Adipose tissue (tissue), 3 donors: ENCODE measurements around the gene OTUD4. TPM values are rescaled to one million over a fixed set of nuclear protein-coding genes. Genes with fewer than 3 reads are reported as not detected.

Experiments
- H3K27ac ChIP-seq: one replicate; pipeline ENCODE4 v1.5.1; 2013; ENCODE audit warnings: low read depth, low read length
- WGBS, 3 donors: extraction: QIAGEN DNeasy Blood & Tissue Kit; methylation state at CpG; one replicate each; pipeline ENCODE4 v1.1.7; 2013; 5-methylcytosine and 5-hydroxymethylcytosine counted together
- polyA plus RNA-seq, 3 donors: library from polyadenylated mRNA; stranded (reverse); fragments of 200-250 nt; gene quantifications; one replicate each; pipeline ENCODE4 v1.2.3, GENCODE V29; 2013
- donor health status: healthy with polysubstance abuse.
- donor health status: Bipolar disorder and iron deficiency.
- donor health status: healthy.

The OTUD4 gene
- polyA plus RNA-seq, 3 donors, result 5.3 to 17.4 (median 5.8) TPM

DNA sequence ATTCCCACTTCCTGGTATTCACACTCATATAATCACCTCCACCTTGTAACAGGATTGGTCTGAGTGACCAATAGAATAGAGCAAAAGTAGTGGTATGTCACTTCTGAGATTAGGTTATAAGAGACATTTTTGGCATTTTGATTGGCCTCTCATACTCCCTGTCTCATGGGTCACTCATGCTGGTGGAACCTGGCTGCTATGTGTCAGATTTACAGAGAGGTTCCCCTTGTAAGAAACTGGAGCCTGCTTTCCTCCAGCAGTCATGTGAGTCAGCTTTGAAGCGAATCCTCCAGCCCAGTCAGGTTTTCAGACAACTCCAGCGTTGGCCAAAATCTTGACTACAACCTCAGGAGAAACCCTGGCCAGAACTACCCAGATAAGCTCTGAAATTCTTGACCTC lies 2.6 kb upstream of the OTUD4 start:
- H3K27ac ChIP-seq, result no peak overlapping the region
- WGBS, 3 donors, result 56 to 86% (median 79%) methylated on average over 2 of the region's 2 CpGs

DNA sequence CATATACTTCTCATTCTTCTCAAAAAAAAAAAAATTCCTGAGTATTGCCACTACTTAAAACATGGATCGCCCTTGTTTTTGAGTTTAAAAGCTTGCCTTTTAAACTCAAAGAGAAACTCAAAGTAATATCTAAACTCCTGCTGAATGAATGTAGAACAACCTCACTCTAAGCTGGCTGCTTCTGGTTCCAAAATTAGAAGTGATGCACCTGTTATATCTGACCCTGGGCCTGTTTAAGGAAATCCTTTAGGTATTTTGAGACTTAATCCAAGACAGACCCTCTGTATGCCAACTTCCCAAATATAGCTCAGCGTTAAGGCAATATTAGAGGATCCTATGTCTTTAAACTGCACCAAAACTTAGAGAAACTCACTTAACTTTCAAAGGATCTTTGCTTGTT lies 1.8 kb upstream of the OTUD4 start:
- WGBS, 3 donors, result 84 to 93% (median 88%) methylated on average over 2 of the region's 2 CpGs
- H3K27ac ChIP-seq, result no peak overlapping the region

GRCh38 chr4:145181091-145181501 lies 707 bp upstream of the OTUD4 start:
- no peak overlapping the region for H3K27ac ChIP-seq
- WGBS, 3 donors, result 6 to 9% (median 9%) methylated on average over 7 of the region's 7 CpGs

- H3K27ac ChIP-seq, result peak overlapping the region; percentile 66
- 0 to 1% (median 0%) methylated on average over 34 to 57 of the region's 57 CpGs for WGBS, 3 donors
Measured at GRCh38 chr4:145179861-145180297, 510 bp downstream of the OTUD4 start.

DNA sequence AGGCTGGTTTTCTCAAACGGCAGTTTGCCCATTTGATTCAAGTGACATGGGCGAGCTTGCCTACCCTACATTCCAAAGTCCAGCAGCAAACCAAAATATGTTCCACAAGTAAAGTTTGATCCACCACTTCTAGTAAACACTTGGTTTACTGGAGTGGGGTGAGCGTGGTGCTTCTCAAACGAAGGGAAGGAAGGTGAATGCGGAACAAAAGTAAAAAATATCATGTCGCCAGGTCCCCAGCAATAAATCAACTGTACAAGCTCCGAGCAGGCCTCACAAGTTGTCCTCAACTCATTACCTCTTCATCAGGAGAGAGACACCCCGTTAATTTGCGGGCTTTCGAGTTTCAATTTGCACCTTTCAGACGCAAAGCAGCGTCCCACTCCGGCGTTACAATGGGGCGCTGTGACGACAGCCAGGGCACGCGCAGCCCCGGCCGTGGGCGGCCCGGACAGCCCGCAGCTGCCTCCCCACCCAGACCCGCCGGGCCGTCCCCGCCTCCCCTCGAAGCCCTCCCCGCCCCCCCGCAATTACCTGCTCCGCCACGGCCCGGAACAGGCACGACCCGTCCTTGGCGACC lies 1.0 kb downstream of the OTUD4 start:
- 0 to 1% (median 0%) methylated on average over 28 to 36 of the region's 36 CpGs for WGBS, 3 donors
- peak overlapping the region; percentile 66 for H3K27ac ChIP-seq

DNA sequence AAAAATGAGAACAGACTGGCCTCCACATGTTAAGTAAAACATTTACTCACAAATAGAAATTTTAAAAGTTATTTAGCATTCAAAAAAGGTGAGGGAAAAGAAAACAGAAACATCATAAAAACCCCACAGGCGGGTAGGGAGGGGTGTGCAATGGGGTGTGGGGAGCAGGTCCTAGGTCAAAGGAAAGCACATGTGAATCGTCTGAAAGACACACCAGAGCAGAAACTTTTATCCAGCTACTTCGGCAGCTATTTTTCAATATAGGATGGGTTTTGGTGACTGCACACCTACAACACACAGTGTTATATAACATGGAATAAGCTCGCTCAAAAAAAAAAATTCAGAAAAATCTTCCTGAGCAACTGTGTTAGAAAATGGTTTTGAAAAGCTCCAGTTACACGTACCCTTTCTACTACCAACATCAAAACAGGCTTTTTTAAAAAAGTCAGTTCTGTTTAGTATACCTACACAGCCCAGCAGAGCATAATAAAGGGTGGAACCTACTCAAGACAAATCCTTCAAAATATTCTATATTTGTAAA lies 1.6 kb downstream of the OTUD4 start:
- no peak overlapping the region for H3K27ac ChIP-seq
- 2 to 5% (median 4%) methylated on average over 5 of the region's 5 CpGs for WGBS, 3 donors

DNA sequence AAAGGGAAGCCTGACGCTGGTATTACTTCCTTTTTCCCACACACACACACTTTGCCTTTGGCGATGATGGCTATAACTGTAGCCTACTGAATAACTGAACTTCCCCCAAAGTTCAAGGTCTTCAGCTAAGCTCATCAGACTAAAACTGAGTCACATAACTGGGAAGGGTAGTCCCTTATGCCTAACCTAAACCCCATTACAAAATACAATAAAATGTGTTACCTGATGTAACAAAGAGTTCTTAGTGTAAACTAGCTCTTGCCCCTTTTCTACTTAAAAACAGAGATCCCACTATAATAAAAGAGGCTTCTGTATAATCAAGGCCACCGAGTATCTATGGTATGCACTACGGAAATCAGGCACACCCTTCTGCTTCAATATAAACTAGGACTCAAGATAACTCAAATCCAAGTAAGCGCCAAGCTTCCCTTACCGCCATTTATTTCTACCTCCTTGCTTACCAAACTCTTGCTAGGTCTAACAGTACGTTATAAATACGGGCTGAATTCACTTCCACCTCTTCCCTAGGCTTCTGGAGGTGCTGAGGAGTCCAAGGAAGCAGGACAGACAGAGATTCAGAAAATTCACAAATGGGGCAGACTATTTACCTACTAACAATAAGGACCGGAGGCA lies 2.4 kb downstream of the OTUD4 start:
- 9 to 18% (median 16%) methylated on average over 9 of the region's 9 CpGs for WGBS, 3 donors
- H3K27ac ChIP-seq, result peak overlapping the region; percentile 51

GRCh38 chr4:145177511-145177905 lies 2.9 kb downstream of the OTUD4 start:
- no peak overlapping the region for H3K27ac ChIP-seq
- WGBS, 3 donors, result 1 to 5% (median 4%) methylated on average over 4 of the region's 4 CpGs

DNA sequence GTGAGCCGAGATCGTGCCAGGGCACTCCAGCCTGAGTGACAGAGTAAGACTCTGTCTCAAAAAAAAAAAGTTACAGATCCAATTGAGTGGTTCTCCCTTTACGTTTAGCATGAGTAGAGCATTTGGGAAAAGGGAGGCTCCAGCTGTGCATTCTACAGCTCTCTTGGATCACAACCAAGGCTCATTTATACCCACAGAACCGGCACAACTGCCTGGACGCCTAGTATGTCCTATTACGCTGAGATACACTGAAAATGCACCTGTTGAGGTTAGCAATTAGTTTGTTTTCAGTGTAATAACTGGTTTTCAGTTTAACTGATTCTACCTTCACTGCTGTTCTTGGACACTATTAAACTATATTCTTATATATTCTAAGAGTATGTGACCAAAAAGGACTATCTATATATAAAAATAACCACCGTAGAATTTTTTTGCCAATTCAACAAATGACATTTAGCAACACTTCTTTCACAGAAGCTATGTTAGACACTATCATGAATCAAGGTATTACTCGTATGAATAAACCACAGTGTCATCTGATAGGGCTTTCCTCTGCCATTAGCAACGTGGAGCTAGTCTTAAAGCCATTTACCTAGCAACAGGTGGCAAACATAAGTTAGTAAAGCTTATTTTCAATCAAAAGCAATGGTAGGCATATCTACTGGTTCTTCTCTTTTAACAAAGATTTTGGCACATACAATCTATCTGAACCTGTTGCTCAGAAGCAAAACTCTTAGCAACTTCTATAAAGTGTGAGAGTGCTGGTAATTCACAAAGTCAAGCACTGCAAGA lies 3.6 kb downstream of the OTUD4 start:
- no peak overlapping the region for H3K27ac ChIP-seq
- 38 to 67% (median 65%) methylated on average over 9 of the region's 9 CpGs for WGBS, 3 donors

DNA sequence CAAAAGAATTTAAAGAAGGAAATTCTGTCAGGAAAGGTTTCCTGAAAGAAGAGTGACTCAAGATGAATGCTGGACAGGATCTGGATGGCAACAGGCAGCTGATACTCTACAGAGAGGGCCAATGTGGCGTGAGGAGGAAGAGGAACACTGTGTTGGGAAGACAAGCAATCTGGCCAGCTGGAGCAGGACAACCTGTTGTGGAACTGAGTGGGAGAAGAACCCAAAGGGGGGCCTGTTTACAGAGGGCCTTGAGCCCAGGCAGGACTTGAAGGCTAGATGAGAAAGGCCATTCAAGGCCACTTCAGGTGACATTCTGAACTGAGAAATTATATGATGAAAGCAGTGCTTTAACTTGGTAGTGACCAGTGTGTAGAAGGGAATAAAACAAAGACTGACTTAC lies 8.5 kb downstream of the OTUD4 start:
- no peak overlapping the region for H3K27ac ChIP-seq
- WGBS, 3 donors, result 45 to 96% (median 78%) methylated on average over 1 of the region's 1 CpG

GRCh38 chr4:145170223-145170622 lies 10.2 kb downstream of the OTUD4 start:
- WGBS, 3 donors, result 91 to 94% (median 93%) methylated on average over 1 of the region's 1 CpG
- H3K27ac ChIP-seq, result no peak overlapping the region

- no peak overlapping the region for H3K27ac ChIP-seq
- WGBS, 3 donors, result 83 to 90% (median 88%) methylated on average over 2 of the region's 2 CpGs
Measured at GRCh38 chr4:145168581-145169187, 11.7 kb downstream of the OTUD4 start.

DNA sequence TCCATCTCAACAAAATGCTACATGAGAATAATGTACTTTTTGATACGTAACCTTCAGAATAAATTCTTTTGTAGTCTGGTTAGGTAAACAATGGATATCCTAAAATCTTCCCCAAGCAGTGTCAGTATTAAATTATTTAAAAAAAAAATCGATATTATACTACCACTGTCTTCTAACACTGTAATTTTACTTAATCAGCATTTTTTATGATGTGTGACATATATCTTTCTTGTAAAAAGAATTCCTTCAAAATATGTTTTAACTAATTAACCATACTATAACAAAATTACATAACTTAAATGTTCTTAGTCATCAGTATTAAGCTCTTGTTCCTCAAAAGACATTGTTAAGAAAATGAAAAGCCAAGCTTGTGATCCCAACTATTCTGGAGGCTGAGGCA lies 12.5 kb downstream of the OTUD4 start:
- WGBS, 3 donors, result 95 to 98% (median 97%) methylated on average over 2 of the region's 2 CpGs
- H3K27ac ChIP-seq, result no peak overlapping the region

GRCh38 chr4:145161549-145161948 lies 18.8 kb downstream of the OTUD4 start:
- WGBS, 3 donors, result 31 to 47% (median 47%) methylated on average over 2 of the region's 2 CpGs
- no peak overlapping the region for H3K27ac ChIP-seq

GRCh38 chr4:145156986-145157385 lies 23.4 kb downstream of the OTUD4 start:
- WGBS, 3 donors, result 89 to 96% (median 96%) methylated on average over 2 of the region's 2 CpGs
- no peak overlapping the region for H3K27ac ChIP-seq

- 74 to 77% (median 77%) methylated on average over 2 of the region's 2 CpGs for WGBS, 3 donors
- H3K27ac ChIP-seq, result no peak overlapping the region
Measured at GRCh38 chr4:145155268-145155870, 25.0 kb downstream of the OTUD4 start.

DNA sequence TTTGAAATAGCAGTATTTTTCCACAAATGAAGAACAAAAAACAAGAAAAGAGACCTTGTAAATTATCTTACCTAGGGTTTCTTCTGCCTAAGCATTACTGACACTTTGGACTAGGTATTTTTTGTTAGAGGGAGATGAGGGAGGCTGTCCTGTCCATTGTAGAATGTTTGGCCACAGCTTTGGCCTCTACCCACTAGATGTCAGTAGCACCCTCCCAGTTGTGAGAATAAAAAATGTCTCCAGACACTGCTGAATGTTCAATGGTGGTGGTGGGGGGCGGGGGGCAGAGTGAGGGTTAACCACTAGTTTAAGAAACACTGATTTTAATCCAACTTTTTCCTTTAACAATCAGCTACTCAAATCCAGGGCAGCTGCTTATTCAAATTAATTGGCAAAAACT lies 25.8 kb downstream of the OTUD4 start:
- WGBS, 3 donors, result 83 to 92% (median 84%) methylated on average over 1 of the region's 1 CpG
- H3K27ac ChIP-seq, result no peak overlapping the region

- WGBS, 3 donors, result 53 to 75% (median 68%) methylated on average over 1 of the region's 1 CpG
- no peak overlapping the region for H3K27ac ChIP-seq
Measured at GRCh38 chr4:145153904-145154298, 26.5 kb downstream of the OTUD4 start.
